Measurements from ENCODE around the gene NFS1.
A peak's percentile ranks its signal among the peaks of the same experiment; 100 is the strongest.
"Not testable (repeated sequence)": the region's sequence is repeated elsewhere in the genome, so short reads cannot be mapped to it uniquely, and the experiment has no call there.

Gene NFS1

DNA sequence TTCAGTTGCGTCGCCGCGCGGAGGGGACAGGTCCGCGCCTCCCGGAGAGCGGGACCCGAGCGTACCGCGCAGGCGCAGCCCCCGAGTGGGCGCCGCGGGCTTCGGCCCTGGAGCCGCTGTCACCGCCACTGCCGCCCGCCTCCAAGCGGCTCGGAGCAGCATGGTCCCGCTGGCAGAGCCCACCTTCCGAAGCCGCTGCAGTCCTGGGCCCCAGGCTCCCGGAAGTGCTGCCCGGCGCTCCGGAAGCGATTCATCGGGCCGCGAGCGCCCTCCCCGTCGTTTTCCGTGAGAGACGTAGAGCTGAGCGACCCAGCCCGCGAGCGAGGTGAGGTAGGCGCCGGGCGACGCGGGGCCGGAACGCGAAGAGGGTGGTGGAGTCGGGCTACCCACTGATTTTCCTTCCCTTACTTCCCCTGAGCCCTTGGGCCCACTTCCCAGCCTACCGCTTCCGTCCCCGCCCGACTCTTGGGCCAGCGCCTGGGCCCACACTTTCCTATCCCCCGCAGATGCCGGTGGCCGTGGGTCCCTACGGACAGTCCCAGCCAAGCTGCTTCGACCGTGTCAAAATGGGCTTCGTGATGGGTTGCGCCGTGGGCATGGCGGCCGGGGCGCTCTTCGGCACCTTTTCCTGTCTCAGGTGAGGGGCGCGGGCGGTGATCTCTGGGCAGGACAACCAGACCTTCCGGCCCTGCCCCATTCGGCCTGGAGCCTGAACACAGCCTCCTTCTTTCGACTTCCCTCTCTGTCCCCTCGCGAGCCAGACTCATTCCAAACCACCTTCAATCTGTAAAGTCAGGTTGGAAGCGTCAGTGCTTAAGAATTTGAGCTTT, at the start of gene NFS1, which contains the start of gene ROMO1:
Gene NFS1, minus strand, starts transcription at position 226 of the 830 bp plus-strand sequence. Its CDS starts 64 bp downstream, at position 162.
Gene ROMO1, plus strand, starts transcription at position 279 of the 830 bp plus-strand sequence. Its CDS starts 228 bp downstream, at position 507.
- DNase-seq (ENCODE audit: low read depth in 1 of 2, low spot score in 1 of 2): peak; percentile 71 to 78

DNA sequence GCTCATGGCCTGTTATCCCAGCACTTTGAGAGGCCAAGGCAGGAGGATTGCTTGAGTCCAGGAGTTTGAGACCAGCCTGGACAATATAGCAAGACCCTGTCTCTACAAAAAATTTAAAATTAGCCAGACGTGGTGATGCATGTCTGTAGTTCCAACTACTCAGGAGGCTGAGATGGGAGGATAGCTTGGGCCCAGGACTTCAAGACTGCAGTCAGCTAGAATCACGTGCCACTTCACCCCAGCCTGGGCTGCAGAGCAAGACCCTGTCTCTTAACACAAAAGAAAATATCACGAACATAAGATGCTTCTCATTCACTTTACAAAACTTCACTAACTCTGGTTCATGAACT, 45.3 kb upstream of the NFS1 start:
- not testable (repeated sequence) for DNase-seq (ENCODE audit: low read depth in 1 of 2, low spot score in 1 of 2)

DNA sequence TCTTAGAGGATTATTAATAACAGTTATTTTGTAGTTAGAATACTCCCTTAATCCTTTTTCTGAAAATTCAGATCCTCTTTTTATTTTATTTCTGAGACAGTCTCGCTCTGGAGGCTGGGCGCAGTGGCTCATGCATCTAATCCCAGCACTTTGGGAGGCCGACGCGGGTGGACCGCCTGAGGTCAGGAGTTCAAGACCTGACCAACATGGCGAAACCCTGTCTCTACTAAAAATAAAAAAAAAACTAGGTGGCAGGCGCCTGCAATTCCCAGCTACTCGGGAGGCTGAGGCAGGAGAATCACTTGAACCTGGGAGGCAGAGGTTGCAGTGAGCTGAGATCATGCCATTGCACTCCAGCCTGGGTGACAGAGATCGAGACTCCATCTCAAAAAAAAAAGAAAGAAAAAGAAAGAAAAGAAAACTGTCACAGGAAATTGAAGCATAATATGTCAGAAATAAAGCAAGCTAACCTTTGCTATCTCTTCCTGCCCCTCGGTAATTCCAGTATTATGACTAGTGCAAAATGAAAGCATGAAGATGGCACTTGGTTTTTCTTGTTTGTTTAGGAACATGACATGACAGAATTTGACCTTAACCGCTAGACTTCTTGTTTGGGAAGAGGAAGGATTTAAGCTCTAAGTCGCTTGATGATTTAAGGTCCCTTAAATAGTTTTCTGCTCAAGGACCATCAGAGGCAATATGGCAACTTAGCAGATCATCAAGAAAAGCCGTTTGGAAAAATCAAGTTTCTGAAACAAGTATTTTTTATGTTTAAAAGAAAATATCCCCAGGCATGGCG, 44.7 kb upstream of the NFS1 start:
- DNase-seq (ENCODE audit: low read depth in 1 of 2, low spot score in 1 of 2): no peak

DNA sequence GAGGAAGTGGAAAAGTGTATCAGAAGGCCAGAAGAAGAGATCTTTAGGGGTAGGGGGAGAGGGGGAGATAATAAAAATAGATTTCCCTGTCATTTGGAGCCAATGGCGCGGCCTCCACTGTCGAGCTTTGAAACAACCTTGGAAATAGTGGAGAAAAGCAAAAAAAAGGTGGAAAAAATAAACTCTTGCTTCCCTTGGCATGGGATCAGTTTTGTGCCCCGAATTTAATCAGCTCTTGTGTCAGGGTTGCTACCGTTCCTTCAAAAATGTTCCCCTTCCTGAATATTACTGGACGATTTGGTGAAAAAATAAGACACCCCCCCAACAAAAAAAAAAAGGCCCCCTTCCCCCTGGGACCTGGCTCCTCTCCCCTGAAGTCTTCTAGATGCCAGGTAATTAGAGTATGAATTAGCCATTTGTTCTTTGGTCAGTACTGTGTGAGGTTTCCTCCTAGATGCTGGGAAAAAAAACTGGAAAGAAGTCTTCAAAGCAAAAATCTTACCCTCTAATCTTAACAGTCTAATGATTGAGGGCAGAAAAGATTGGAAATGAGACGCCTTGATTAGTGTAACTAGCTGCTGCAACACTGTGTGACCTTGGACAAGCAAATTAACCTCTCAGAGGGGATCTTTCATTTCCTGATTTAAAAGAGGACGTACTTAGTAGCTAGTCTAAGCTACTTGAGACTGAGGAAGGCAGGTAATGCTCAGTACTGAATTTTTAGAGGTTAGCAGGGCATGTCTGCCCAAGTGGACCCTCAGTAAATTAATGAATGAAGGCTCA, 43.8 kb upstream of the NFS1 start:
- DNase-seq (ENCODE audit: low read depth in 1 of 2, low spot score in 1 of 2): no peak

DNA sequence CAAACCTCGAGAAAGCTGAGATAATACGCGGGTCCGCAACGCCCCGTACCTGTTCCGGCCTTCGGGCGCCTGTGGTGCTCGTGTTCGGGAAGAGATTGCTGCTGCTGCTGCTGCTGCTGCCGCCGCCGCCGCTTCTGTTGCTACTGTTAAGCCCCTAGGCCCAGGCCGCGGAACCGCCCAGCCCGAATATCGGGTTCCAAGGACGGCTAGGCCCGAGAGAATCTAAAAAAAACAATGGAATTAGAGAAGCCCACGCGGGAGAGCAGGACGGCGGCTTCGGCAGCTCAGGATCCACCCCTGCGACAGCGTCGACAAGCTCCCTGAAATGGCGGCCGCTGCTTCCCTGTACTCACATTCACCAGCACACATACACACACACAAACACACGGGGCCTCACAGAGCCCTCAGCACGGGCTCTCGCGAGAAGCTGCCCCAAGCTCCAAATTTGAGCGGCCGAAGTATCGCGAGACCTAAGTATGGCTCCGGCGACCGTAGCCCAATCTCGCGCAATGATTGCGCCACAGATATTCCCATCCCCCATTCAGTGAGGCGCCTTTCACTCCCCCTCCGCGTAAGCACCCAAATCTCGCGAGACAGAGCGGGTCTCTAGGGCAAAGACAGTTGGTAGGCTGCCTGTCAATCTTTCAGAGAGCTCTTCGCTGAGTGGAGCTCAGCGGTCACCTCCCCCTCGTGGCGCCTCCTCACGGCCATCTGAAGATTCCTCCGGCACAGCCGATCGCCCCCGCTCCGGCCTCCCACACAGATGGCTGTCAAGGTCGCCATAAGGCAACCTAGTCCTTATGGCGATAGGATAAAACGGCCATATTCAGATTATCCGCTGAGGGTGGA, 43.0 kb upstream of the NFS1 start, which contains the start of gene RBM39:
Gene RBM39, minus strand, starts transcription at position 369 of the 849 bp plus-strand sequence. CDS start 1,386 bp downstream, outside the sequence.
- peak; percentile 97 to 100 for DNase-seq (ENCODE audit: low read depth in 1 of 2, low spot score in 1 of 2)

DNA sequence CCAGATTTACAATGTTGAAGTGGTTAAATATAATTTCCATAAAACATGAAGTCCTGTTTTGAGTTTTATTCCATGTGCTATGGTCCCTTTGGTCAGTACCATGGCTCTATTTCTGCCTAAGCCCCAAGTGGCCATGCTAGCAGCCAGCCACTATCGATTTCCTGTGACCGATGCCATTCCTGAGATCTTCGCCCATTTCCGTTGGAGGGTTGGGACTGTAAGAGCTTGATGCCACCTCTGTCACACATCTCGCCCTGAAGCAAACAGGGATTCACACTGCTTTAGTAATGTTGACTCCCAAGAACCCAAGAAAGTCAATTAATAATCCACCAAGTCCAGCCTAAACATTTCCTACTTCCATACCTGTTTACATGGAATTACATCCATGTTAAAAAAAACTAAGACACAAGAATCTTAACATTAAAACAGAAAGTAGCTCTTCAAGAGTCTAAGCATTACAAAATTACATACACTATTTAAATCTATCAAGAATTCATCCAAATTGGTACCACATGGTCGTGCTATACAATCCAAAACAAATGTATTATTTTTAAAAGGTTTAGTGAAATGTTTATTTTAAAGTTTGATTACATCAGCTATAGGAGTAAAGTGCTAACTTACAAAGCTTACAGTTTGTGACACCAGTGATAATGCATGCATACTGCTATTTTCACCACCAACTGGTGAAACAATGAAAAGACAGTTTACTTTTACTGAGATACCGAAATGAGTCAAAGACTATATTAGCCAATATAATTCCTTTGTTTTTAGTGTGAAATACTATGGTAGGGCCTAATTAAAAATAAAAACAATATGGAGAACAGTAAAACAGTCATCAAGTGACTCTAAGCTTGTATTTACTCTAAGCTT, 40.4 kb upstream of the NFS1 start:
- DNase-seq (ENCODE audit: low read depth in 1 of 2, low spot score in 1 of 2): no peak

DNA sequence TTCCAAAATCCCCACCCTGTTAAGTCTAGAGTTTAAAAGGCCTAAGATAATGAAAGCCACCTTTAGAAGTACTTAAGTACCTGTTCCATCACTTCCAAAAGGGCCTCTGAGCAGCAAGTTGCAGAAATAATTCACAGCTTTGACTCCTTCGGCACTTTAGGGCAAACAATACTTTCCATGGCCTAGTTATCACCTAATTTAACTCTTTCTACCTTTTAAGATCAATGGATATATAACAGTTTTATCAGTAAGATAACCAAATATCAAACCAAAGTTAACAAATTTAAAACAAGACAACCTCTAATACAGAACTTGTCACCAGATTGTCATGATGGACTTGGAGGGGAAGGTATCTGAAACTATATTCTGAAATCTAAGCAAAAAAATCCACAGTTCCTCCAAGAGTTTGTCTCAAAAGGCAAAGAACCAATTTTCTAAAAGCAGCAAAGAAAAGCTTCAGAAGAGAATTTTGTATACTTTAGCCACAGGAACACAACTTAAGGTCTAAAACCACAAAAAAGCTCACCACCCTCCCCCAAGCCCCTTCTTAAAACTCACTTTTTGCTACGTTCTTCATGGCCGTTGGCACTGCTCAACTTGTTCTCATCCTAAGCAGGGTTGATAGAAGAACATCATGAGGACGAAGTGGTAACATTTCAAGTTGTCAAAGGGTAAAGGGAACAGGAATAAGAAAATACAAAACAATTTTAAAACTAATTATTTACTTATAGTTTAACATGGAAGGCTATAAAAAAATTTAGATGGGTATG, 39.4 kb upstream of the NFS1 start:
- DNase-seq (ENCODE audit: low read depth in 1 of 2, low spot score in 1 of 2): no peak

DNA sequence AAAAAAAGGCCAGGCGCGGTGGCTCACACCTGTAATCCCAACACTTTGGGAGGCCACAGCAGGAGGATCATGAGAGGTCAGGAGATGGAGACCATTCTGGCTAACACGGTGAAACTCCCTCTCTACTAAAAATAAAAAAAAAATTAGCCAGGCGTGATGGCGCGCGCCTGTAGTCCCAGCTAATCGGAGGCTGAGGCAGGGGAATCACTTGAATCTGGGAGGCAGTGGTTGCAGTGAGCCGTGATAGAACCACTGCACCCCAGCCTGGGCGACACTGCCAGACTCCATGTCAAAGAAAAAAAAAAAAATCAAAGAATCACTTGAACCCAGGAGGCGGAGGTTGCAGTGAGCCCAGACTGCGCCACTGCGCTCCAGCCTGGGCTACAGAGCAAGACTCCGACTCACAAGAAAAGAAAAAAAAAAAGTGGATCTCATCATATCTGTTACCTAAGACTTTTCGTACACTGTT, 38.7 kb upstream of the NFS1 start:
- no peak for DNase-seq (ENCODE audit: low read depth in 1 of 2, low spot score in 1 of 2)

DNA sequence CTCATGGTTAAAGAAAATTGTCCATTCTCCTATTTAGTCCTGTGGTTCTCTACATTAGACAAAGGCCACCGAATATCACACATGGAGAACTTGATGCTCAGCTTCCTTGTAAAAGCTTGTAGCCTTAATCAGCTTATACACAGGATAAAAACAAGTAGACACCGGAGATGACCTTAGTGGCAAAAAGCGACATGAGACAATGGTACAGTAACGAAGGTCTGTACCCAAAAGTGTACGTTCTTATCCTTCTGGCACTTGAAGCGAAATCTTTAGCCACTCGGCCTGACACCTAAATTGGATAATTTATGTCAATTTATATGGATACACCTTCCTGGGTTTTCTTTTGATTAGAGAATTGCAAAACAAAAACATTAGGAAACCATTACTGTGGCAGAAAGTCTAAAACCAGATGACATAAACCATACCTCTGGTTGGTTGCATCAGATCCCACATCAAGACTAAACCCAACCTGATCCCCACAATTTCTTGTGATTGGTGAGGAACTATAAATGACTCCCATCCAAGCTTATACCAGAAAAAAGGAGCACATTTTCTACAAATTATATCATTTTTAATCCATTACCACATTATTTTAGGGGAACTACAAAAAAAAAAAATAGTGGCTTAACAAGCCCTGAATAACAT, 36.8 kb upstream of the NFS1 start:
- DNase-seq (ENCODE audit: low read depth in 1 of 2, low spot score in 1 of 2): no peak

DNA sequence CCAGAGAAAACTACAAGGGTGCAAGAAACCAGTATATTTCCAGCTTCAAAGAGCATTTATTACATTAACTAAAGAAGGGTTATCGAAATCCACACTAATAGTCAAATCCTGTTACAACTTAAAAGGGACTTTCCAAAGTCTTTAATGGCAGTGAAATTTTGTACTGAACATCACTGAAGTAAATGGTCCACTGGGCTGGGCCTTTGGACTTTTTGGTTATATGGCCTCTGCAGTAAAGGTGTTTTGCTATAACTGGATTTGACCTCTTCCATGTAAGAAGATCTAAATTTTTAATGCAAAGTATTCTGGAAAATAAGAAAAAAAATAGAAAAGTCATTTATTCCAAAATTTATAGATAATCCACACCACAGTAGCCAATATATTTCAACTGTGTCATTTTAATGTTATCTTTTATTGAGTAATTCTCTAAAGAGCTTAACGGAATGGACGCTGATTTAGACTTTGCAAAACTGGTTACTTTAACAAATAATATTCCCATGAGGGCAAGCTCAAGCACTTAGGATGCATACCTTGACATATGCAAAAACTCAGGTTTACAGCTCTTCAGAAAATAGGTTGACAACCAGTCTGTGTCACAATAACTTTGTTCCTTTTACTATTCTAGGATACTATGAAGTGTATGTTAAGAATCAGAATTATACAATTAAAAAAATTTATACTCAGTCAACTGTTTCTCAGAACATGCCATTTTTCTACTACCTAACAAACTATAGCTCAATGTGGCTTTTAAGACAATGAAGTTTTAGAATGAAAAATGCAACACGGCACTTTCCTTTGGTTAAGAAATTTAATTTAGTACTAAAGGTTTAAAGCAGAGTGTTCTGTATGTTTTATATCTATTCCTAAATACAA, 35.9 kb upstream of the NFS1 start:
- no peak for DNase-seq (ENCODE audit: low read depth in 1 of 2, low spot score in 1 of 2)

DNA sequence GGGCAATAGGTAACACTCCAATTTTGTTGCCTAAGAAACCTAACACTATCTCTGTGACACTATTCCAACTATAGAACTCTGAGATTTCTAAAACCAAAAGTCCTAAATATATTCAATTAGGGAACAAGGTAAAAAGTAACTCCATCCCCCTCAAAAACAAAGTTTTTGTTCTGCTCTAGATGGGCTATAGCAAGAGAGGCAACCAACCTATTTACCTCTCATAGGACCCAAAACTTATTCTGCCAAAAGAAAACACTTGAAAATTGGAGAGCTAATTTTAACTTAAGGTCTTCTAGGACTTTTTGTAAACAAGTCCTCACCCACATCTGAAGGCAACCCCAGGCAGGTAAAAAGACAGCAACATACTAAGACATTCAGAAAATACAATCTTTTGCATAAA, 35.2 kb upstream of the NFS1 start:
- no peak for DNase-seq (ENCODE audit: low read depth in 1 of 2, low spot score in 1 of 2)

DNA sequence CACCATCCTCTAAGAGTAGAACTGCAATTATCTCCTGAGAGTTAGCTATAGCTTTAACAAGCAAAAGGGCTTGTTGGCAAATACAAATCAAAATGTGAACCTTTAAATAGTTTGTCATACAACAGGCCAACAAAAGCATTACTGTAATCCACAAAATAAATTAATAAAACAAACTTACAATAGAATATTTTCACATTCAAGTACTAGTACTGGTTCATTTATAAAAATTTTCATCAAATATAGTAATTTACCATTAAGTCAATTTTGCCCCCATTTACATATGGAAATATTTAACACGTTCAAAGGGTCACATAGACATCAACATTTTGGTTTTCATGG, 33.5 kb upstream of the NFS1 start:
- no peak for DNase-seq (ENCODE audit: low read depth in 1 of 2, low spot score in 1 of 2)

DNA sequence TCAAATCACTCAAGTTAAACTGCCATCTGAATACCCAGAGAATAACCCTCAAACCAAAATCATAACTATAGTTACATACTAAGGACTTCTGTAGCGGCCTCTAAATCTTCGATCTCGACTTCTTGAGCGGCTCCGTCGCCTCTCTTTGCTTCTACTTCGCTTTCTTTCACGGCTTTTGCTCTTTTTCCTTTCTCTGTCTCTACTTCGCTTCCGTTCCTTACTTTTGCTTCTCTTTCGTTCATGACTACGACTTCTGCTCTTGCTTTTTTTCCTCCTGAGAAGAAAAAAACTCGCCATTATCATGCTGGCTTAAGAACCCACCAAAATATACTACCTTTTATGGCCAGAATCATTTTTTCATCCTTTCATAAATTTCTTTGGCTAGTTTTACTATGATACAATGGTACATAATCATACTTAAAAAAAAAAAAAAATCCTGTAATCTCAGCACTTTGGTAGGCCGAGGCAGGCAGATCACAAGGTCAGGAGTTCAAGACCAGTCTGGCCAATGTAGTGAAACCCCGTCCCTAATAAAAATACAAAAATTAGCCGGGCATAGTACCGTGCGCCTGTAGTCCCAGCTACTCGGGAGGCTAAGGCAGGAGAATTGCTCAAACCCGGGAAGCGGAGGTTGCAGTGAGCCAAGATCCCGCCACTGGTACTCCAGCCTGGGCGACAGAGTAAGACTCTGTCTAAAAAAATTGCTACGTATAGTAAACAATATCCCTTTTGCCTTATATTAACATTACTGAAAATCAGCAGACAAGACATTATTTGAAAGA, 32.9 kb upstream of the NFS1 start:
- DNase-seq (ENCODE audit: low read depth in 1 of 2, low spot score in 1 of 2): no peak

DNA sequence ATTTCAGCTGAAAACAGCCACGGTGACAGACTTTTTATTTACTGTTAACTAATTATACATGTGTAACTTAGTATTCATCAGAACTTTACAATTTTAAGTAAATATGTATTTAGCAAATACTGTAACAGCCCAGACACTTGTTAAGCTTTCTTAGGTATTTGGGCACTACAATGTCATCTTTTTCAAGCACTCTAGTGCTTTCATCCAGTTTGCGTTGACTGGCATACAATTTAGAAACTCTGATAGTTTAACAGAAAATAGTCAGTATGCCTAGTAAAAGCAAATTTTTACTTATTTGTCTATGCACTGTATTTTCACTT, 32.3 kb upstream of the NFS1 start:
- DNase-seq (ENCODE audit: low read depth in 1 of 2, low spot score in 1 of 2): no peak

DNA sequence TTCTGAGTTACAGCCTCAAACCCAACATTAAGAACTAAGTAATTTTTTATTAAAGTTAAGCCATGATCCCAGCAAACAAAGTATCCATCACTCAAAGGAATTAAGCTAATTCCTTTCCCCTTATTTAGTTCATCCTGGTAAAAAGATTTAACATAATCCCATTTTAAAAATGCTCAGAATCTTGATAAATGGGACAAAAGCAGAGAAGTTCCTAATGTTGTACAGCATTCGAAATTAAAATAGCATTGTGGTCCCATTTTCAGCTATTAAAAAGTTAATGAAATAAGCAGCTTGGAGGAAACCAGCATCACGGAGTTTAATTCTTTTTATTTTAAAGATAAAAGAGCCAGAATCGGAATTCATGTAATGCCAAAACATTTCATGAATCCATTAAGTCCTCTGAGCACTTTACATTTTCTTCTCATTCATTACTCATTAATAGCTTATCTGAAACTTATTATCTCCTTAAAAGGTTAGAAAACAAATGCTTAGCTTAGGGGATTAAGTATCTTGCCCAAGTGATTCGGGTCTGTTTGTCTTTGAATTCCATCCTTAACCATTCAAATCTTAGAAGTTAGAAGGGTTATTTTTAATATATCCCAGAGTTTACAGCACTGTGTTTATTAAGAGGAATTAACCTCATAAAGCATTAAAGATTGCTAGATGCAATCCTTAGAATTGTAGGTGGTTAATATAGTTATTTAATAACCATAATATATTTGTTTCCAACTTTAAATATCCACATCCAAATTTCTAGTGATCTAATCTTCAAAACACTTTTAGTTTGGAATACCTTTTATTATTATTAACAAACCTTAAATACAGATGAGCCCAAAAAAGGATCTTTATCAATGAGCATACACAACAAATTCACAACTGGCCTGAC, 31.7 kb upstream of the NFS1 start:
- no peak for DNase-seq (ENCODE audit: low read depth in 1 of 2, low spot score in 1 of 2)
